Choroid plexus epithelial cell (primary cell): ENCODE data around the gene SLC8A1.

Experiments
- DNase-seq: peaks from one replicate; pipeline ENCODE4 v3.0.0-alpha.2; 2010; ENCODE audit warnings: low read depth
- H3K4me3 ChIP-seq: 2 replicates; pipeline ENCODE4 v1.5.1; 2011; ENCODE audit warnings: low read depth, mild to moderate bottlenecking, control low read depth, low read length, moderate library complexity
- CTCF ChIP-seq: conservative IDR thresholded peaks from 2 replicates; pipeline ENCODE4 v1.5.1; 2011; ENCODE audit warnings: low read depth, mild to moderate bottlenecking, control low read depth, inconsistent platforms, low read length, moderate library complexity

SLC8A1 gene

GRCh38 chr2:40268566-40268965, 183.3 kb downstream of the SLC8A1 start:
- no peak overlapping the region for H3K4me3 ChIP-seq
- no peak for DNase-seq
- TF ChIP-seq CTCF: no peak

DNA sequence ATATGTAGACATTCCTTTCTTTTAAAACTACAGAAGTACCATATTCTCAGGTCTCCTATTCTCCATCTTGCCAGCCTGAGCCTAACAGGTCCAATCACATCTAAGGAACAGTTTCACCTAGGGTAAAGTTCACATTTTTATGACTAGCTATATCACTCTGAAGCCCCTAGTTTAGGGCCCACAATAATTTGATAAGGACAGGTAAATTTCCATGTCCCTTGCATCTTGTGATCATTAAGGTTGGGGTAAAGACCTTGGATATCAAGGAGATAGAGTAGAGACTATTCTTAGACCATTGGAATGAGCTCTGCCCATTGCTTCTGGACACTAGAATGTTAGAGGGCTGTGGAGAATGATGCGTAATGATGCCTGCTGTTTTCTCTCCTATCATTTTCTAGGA, 185.7 kb downstream of the SLC8A1 start:
- TF ChIP-seq CTCF: no peak
- DNase-seq: no peak
- H3K4me3 ChIP-seq: no peak overlapping the region

DNA sequence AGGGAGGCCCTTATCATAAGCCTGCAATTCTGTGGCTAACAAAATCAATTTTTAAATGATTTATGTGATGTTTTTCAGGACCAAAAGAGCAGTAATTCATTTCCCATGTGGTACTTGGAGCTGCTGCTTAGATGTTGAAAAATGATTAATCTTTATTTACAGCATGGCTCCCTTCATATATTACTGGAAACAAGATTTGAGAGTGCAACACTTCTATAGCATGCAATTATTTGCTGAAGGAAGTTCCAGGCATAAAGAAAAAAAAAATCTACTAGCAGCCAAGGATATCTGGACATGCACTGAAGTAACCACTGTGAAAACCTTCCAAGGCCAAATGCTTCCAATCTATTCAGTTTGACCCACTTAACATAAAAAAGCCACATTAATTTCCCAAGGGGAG, 186.3 kb downstream of the SLC8A1 start:
- no peak overlapping the region for H3K4me3 ChIP-seq
- no peak for TF ChIP-seq CTCF
- DNase-seq: no peak

- H3K4me3 ChIP-seq: no peak overlapping the region
- no peak for TF ChIP-seq CTCF
- DNase-seq: no peak
Observed at GRCh38 chr2:40261042-40261441, 190.8 kb downstream of the SLC8A1 start.

DNA sequence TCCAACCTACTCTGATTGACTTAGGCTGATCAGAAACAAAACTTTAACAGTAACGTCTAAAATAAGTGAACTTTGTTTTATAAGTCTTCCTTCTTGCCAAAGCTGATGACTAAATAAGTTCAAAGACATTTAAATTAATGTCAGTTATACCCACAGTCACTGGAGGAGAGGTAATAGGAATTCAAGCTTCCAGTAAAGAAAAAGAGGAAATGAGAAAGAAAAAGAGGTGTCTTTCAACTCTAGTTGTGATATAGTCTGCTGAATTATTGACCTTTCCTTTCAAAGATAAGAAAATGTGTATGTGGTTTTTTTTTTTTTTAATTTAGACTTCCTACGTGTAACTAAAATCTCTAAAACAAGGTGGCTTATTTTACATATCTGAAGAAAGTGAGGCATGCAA, 191.5 kb downstream of the SLC8A1 start:
- TF ChIP-seq CTCF: no peak
- DNase-seq: no peak
- no peak overlapping the region for H3K4me3 ChIP-seq

- no peak for DNase-seq
- no peak overlapping the region for H3K4me3 ChIP-seq
- TF ChIP-seq CTCF: no peak
Observed at GRCh38 chr2:40259900-40260299, 192.0 kb downstream of the SLC8A1 start.

- no peak for DNase-seq
- TF ChIP-seq CTCF: no peak
- H3K4me3 ChIP-seq: no peak overlapping the region
Observed at GRCh38 chr2:40258135-40258457, 193.8 kb downstream of the SLC8A1 start.
